ENCODE measurements around the gene REPS2. TPM values are rescaled to one million over a fixed set of nuclear protein-coding genes. Genes with fewer than 3 reads are reported as not detected.

Gene REPS2
- total and polyA plus RNA-seq, 2 donors from 2014 or later: 19.6 to 36.3 TPM

- FAIRE-seq (no peak), DNase-seq (no peak)
- no peak overlapping the region for H3K27ac ChIP-seq (ENCODE audit: low read depth in 2 of 2, low read length in 2 of 2)
- H3K4me1 ChIP-seq (ENCODE audit: control insufficient read depth in 2 of 3, insufficient read depth in 2 of 3, low read depth in 1 of 3, low read length in 3 of 3): peaks cover 0 to 2% (median 0%) of the 10 kb centered on the region in 3 donors
- peaks cover 0 to 12% (median 0%) of the 10 kb centered on the region in 3 donors for H3K36me3 ChIP-seq (ENCODE audit: control insufficient read depth in 2 of 3, insufficient read depth in 3 of 3, low read length in 3 of 3)
- no peak overlapping the region for H3K9ac ChIP-seq (ENCODE audit: low read length in 3 of 3)
- no peak overlapping the region for H3K4me3 ChIP-seq (ENCODE audit: low read length in 3 of 3)
- intact Hi-C loops (cut with DNase I): no loop called here
- peaks cover 12% of the 10 kb centered on the region for H3K27me3 ChIP-seq (ENCODE audit: control insufficient read depth, insufficient read depth, low read length)
- no peak for TF ChIP-seq CTCF (IDR thresholded peaks at IDR 0.05; ENCODE audit: borderline replicate concordance, extremely low read depth, insufficient read depth)
- no peaks in the 10 kb centered on the region for H3K9me3 ChIP-seq (ENCODE audit: control insufficient read depth in 2 of 3, insufficient read depth in 1 of 3, low read length in 3 of 3)
These were observed 83.6 kb downstream of the REPS2 start for GRCh38 chrX:17030092-17030491.

- peaks cover 0 to 1% (median 0%) of the 10 kb centered on the region in 3 donors for H3K9me3 ChIP-seq (ENCODE audit: control insufficient read depth in 2 of 3, insufficient read depth in 1 of 3, low read length in 3 of 3)
- no peak overlapping the region for H3K27ac ChIP-seq (ENCODE audit: low read depth in 2 of 2, low read length in 2 of 2)
- intact Hi-C loops (cut with DNase I): no loop called here
- no peaks in the 10 kb centered on the region for H3K4me1 ChIP-seq (ENCODE audit: control insufficient read depth in 2 of 3, insufficient read depth in 2 of 3, low read depth in 1 of 3, low read length in 3 of 3)
- TF ChIP-seq CTCF (IDR thresholded peaks at IDR 0.05; ENCODE audit: borderline replicate concordance, extremely low read depth, insufficient read depth): no peak
- peaks cover 11% of the 10 kb centered on the region for H3K27me3 ChIP-seq (ENCODE audit: control insufficient read depth, insufficient read depth, low read length)
- H3K9ac ChIP-seq (ENCODE audit: low read length in 3 of 3): no peak overlapping the region
- no peak overlapping the region for H3K4me3 ChIP-seq (ENCODE audit: low read length in 3 of 3)
- DNase-seq: no peak
- FAIRE-seq: no peak
- H3K36me3 ChIP-seq (ENCODE audit: control insufficient read depth in 2 of 3, insufficient read depth in 3 of 3, low read length in 3 of 3): peaks cover 0 to 12% (median 0%) of the 10 kb centered on the region in 3 donors
These were observed 84.3 kb downstream of the REPS2 start for GRCh38 chrX:17030580-17031270.

- intact Hi-C loops (cut with DNase I): no loop called here
- FAIRE-seq: no peak
- TF ChIP-seq CTCF (IDR thresholded peaks at IDR 0.05; ENCODE audit: borderline replicate concordance, extremely low read depth, insufficient read depth): no peak
These were observed 85.4 kb downstream of the REPS2 start for GRCh38 chrX:17031827-17032226.

More at GRCh38 chrX:17031827-17032226, 85.4 kb downstream of the REPS2 start:
- no peak overlapping the region for H3K4me3 ChIP-seq (ENCODE audit: low read length in 3 of 3)
- no peak for DNase-seq
- H3K9me3 ChIP-seq (ENCODE audit: control insufficient read depth in 2 of 3, insufficient read depth in 1 of 3, low read length in 3 of 3): peaks cover 0 to 1% (median 0%) of the 10 kb centered on the region in 3 donors
- H3K4me1 ChIP-seq (ENCODE audit: control insufficient read depth in 2 of 3, insufficient read depth in 2 of 3, low read depth in 1 of 3, low read length in 3 of 3): no peaks in the 10 kb centered on the region
- no peak overlapping the region for H3K9ac ChIP-seq (ENCODE audit: low read length in 3 of 3)
- H3K27ac ChIP-seq (ENCODE audit: low read depth in 2 of 2, low read length in 2 of 2): peak overlapping the region in 1 of 2 donors; percentile 43
- H3K36me3 ChIP-seq (ENCODE audit: control insufficient read depth in 2 of 3, insufficient read depth in 3 of 3, low read length in 3 of 3): peaks cover 0 to 12% (median 0%) of the 10 kb centered on the region in 3 donors
- H3K27me3 ChIP-seq (ENCODE audit: control insufficient read depth, insufficient read depth, low read length): peaks cover 9% of the 10 kb centered on the region
